Body of pancreas (tissue), 4 donors: ENCODE measurements around the gene CALR3.

Experiments used
- POLR2A ChIP-seq, 3 donors: fragments of 450-650 bp; IDR thresholded peaks; one replicate each; pipeline ENCODE4 v1.6.1; 2016; ENCODE audit warnings: antibody characterized with exemption in 3 of 3, mild to moderate bottlenecking in 2 of 3
- TF ChIP-seq, protein P1 (sequence below), 7 experiments: fragments of 450-650 bp in 4 of 7; fragments of 200-600 bp in 3 of 7; sonication (generic) in 3 of 7; IDR thresholded peaks; one replicate each; pipeline ENCODE4 v1.5.1; 2016 to 2019; ENCODE audit warnings: antibody characterized with exemption in 7 of 7

DNA sequence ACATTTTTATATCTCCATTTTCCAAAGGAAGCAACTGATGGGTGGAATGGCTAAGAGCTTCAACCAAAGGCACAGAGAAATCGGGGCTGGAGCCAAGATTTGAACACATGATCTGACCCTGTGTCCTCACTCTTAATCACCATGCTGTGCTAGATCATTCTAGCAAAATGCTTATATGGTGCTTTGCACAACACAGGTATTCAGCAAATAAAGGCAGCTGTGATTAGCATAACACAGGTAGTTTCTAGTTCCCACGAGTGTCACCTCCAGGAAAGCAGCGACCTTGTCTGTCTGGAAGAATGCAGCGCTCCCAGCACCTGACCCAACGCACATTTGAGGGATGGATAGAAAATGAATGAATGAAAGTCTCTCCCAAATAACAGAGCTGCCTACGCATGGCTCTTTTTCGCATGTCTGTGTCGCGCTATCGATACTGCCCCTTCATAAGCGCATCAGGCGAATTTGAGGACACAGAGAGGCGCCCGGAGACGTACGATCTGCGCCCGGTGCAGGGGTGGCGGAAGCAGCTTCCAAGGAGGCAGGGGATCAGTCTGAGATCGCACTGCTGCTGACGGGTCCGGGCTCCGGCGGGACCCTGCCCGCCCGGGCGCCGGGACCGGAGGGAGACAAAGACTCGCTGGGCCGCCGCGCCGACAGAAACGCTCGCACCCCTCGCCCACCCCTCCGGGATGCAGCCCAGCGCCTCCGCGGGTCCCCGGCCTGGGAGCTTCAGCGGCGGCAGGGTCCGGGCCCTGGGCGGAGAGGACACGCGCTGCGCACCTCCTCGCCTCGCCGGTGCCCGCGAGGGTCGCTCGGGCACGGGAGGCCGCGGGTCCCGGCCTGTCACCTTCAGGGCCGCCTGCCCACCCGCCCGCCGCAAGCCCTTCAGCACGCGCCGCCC is 24.8 kb downstream of the CALR3 start:
- TF ChIP-seq, protein P1, sequence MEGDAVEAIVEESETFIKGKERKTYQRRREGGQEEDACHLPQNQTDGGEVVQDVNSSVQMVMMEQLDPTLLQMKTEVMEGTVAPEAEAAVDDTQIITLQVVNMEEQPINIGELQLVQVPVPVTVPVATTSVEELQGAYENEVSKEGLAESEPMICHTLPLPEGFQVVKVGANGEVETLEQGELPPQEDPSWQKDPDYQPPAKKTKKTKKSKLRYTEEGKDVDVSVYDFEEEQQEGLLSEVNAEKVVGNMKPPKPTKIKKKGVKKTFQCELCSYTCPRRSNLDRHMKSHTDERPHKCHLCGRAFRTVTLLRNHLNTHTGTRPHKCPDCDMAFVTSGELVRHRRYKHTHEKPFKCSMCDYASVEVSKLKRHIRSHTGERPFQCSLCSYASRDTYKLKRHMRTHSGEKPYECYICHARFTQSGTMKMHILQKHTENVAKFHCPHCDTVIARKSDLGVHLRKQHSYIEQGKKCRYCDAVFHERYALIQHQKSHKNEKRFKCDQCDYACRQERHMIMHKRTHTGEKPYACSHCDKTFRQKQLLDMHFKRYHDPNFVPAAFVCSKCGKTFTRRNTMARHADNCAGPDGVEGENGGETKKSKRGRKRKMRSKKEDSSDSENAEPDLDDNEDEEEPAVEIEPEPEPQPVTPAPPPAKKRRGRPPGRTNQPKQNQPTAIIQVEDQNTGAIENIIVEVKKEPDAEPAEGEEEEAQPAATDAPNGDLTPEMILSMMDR (IDR thresholded peaks at IDR 0.05): no peak
- peak in 2 of 3 donors; percentile 21 for TF ChIP-seq POLR2A (IDR thresholded peaks at IDR 0.05)
